SK-N-MC (cell line): ENCODE measurements around the gene ONECUT3.

ENCODE experiments used
- EZH2 ChIP-seq: fragments of 200-600 bp; sonication (generic); IDR thresholded peaks from one replicate; pipeline ENCODE4 v1.6.1; 2017; ENCODE audit warnings: antibody characterized with exemption
- POLR2AphosphoS5 ChIP-seq: IDR thresholded peaks from 2 replicates; pipeline ENCODE4 v1.6.1; 2012; ENCODE audit warnings: mild to moderate bottlenecking, low read depth, low read length, borderline replicate concordance

GRCh38 chr19:1796395-1797142, 43.3 kb downstream of the ONECUT3 start:
- no peak for TF ChIP-seq EZH2
- no peak for TF ChIP-seq POLR2AphosphoS5
